Measurements from ENCODE around the gene GPR50. TPM values are rescaled to one million over a fixed set of nuclear protein-coding genes. Genes with fewer than 3 reads are reported as not detected.

GPR50 gene
- total and polyA plus RNA-seq, 2 donors (not counting 1 experiment from before 2014, with no cell fraction given): not detected

GRCh38 chrX:151175283-151176062, 911 bp upstream of the GPR50 start:
- H3K27ac Mint-ChIP-seq: no peak overlapping the region
- H3K4me3 Mint-ChIP-seq: no peak overlapping the region
- no peaks in the 10 kb centered on the region for H3K9me3 Mint-ChIP-seq (ENCODE audit: insufficient read depth)
- no peak for TF ChIP-seq EZH2 (IDR thresholded peaks at IDR 0.05; ENCODE audit: borderline replicate concordance, insufficient read depth, low read depth, low read length, poor library complexity, severe bottlenecking)
- TF ChIP-seq CTCF (IDR thresholded peaks at IDR 0.05): no peak
- H3K9ac ChIP-seq (ENCODE audit: low read length): no peak overlapping the region
- no peak overlapping the region for H3K4me3 ChIP-seq (ENCODE audit: control extremely low read depth in 1 of 5, extremely low read depth in 1 of 5, insufficient read depth in 1 of 5, low read depth in 2 of 5, low read length in 4 of 5)
- H3K27me3 Mint-ChIP-seq: peaks cover 36% of the 10 kb centered on the region
- 17% methylated on average over 38 of the region's 54 CpGs for WGBS (ENCODE audit: insufficient coverage)
- no peaks in the 10 kb centered on the region for H3K36me3 ChIP-seq (replicated peaks in 1 of 2; ENCODE audit: control extremely low read depth in 1 of 2, control insufficient read depth in 1 of 2, extremely low read depth in 1 of 2, insufficient read depth in 2 of 2, low read length in 1 of 2)
- DNase-seq: no peak
- ChIA-PET CTCF (no interaction called here), POLR2A (no interaction called here)
- no peaks in the 10 kb centered on the region for H3K79me2 ChIP-seq (ENCODE audit: control insufficient read depth, insufficient read depth, low read length)
- H3K4me1 Mint-ChIP-seq: peaks cover 7% of the 10 kb centered on the region
- no peak overlapping the region for H3K27ac ChIP-seq (ENCODE audit: low read length in 2 of 2)
- intact Hi-C loops (cut with micrococcal nuclease): no loop called here
- ATAC-seq (ENCODE audit: low read depth): no peak
- no peak overlapping the region for H2AFZ ChIP-seq (ENCODE audit: insufficient read depth, low read depth, low read length, poor library complexity, severe bottlenecking)
- H4K20me1 ChIP-seq (ENCODE audit: control insufficient read depth, insufficient read depth, low read length, poor library complexity, severe bottlenecking): no peaks in the 10 kb centered on the region
- peaks cover 0 to 15% (median 0%) of the 10 kb centered on the region in 4 experiments for H3K27me3 ChIP-seq (replicated peaks in 1 of 4; ENCODE audit: control extremely low read depth in 1 of 4, control insufficient read depth in 3 of 4, insufficient read depth in 4 of 4, low read length in 3 of 4)
- H3K4me1 ChIP-seq (ENCODE audit: control insufficient read depth in 2 of 2, insufficient read depth in 2 of 2, low read length in 2 of 2): no peaks in the 10 kb centered on the region
- H3K4me2 ChIP-seq (replicated peaks; ENCODE audit: low read depth, low read length, poor library complexity, severe bottlenecking): no peak overlapping the region
- H3K9me3 ChIP-seq (ENCODE audit: control extremely low read depth in 1 of 3, control insufficient read depth in 2 of 3, insufficient read depth in 1 of 3, low read length in 2 of 3): peaks cover 0 to 22% (median 0%) of the 10 kb centered on the region in 3 donors

Measured in B cell (primary cell).